Kidney glomerular epithelial cell (primary cell): ENCODE measurements around the gene GLIPR1L2.
A peak's percentile ranks its signal among the peaks of the same experiment; 100 is the strongest.

Experiments used
- DNase-seq: peaks from one replicate; lab custom pipeline; 2025; lab: John Stamatoyannopoulos, UW

GLIPR1L2 gene

GRCh38 chr12:75478116-75478794, 87.4 kb downstream of the GLIPR1L2 start:
- no peak for DNase-seq

GRCh38 chr12:75479963-75480461, 89.1 kb downstream of the GLIPR1L2 start:
- peak; percentile 66 for DNase-seq

GRCh38 chr12:75480469-75480949, 89.6 kb downstream of the GLIPR1L2 start, which contains the start of gene GLIPR1:
Gene GLIPR1 (plus strand): TSS chr12:75480755. CDS start chr12:75480881, 126 bp downstream.
- peak; percentile 95 for DNase-seq

GRCh38 chr12:75481013-75481705, 90.3 kb downstream of the GLIPR1L2 start:
- DNase-seq, result no peak

GRCh38 chr12:75481774-75482173, 90.9 kb downstream of the GLIPR1L2 start:
- no peak for DNase-seq
